CD4-positive, alpha-beta T cell treated with Interleukin-15 for 4 hours (primary cell): Measurements from ENCODE around the gene ETS2.
"Not testable (repeated sequence)": the region's sequence is repeated elsewhere in the genome, so short reads cannot be mapped to it uniquely, and the experiment has no call there.

ENCODE experiments used
- DNase-seq: peaks from one replicate; pipeline ENCODE4 v3.0.0-alpha.2; 2020; ENCODE audit warnings: low spot score

The ETS2 gene

GRCh38 chr21:38839328-38840286, 33.9 kb downstream of the ETS2 start:
- no peak for DNase-seq

- no peak for DNase-seq
These were observed 34.9 kb downstream of the ETS2 start for GRCh38 chr21:38840456-38841300.

GRCh38 chr21:38841472-38841871, 35.7 kb downstream of the ETS2 start:
- no peak for DNase-seq

- DNase-seq: no peak
These were observed 36.4 kb downstream of the ETS2 start for GRCh38 chr21:38842079-38842478.

GRCh38 chr21:38843379-38843778, 37.6 kb downstream of the ETS2 start:
- DNase-seq: no peak

- DNase-seq: no peak
These were observed 38.2 kb downstream of the ETS2 start for GRCh38 chr21:38843806-38844503.

- DNase-seq: not testable (repeated sequence)
These were observed 39.6 kb downstream of the ETS2 start for GRCh38 chr21:38845374-38845773.

- no peak for DNase-seq
These were observed 41.8 kb downstream of the ETS2 start for GRCh38 chr21:38847556-38847955.

- DNase-seq: no peak
These were observed 42.5 kb downstream of the ETS2 start for GRCh38 chr21:38848187-38848609.

GRCh38 chr21:38849776-38850175, 44.0 kb downstream of the ETS2 start:
- DNase-seq: no peak

- DNase-seq: no peak
These were observed 44.7 kb downstream of the ETS2 start for GRCh38 chr21:38850277-38850951.

GRCh38 chr21:38851101-38851500, 45.4 kb downstream of the ETS2 start:
- DNase-seq: no peak

- no peak for DNase-seq
These were observed 46.5 kb downstream of the ETS2 start for GRCh38 chr21:38852278-38852677.

GRCh38 chr21:38852708-38853107, 47.0 kb downstream of the ETS2 start:
- no peak for DNase-seq

- no peak for DNase-seq
These were observed 47.7 kb downstream of the ETS2 start for GRCh38 chr21:38853421-38853919.

GRCh38 chr21:38857152-38857825, 51.6 kb downstream of the ETS2 start:
- DNase-seq: no peak

GRCh38 chr21:38858026-38858811, 52.5 kb downstream of the ETS2 start:
- DNase-seq: no peak

- DNase-seq: no peak
These were observed 53.1 kb downstream of the ETS2 start for GRCh38 chr21:38858812-38859205.

GRCh38 chr21:38859852-38860251, 54.1 kb downstream of the ETS2 start:
- no peak for DNase-seq

GRCh38 chr21:38861056-38861455, 55.3 kb downstream of the ETS2 start:
- DNase-seq: no peak
